Activated naive CD4-positive, alpha-beta T cell treated with anti-CD3 and anti-CD28 coated beads, Interleukin-2, amount 50 U/mL, for 72 hours (primary cell): ENCODE results near the gene LRRC56. TPM values are rescaled to one million over a fixed set of nuclear protein-coding genes. Genes with fewer than 3 reads are reported as not detected.
"Not testable (repeated sequence)": the region's sequence is repeated elsewhere in the genome, so short reads cannot be mapped to it uniquely, and the experiment has no call there.

Experiments used
- ATAC-seq, 2 donors: fragments of 150-1000 bp; cut with Tn5 transposase; 2 replicates each; pipeline ENCODE4 v1.10.0; 2021; ENCODE audit warnings: mild to moderate bottlenecking in 2 of 2, moderate library complexity in 2 of 2
- DNase-seq, 2 donors: peaks; one replicate each; pipeline ENCODE4 v3.0.0; 2021 to 2022; ENCODE audit warnings: low spot score in 2 of 2
- H3K27ac Mint-ChIP-seq, 2 donors: one replicate each; pipeline ENCODE4 v1.8.0; 2022; ENCODE audit warnings: mild to moderate bottlenecking in 2 of 2, mixed read lengths in 2 of 2
- H3K36me3 Mint-ChIP-seq, 2 donors: one replicate each; pipeline ENCODE4 v1.8.0; 2022; ENCODE audit warnings: mixed read lengths in 2 of 2
- H3K9me3 Mint-ChIP-seq, 2 donors: one replicate each; pipeline ENCODE4 v1.8.0; 2022; ENCODE audit warnings: mixed read lengths in 2 of 2
- total RNA-seq, 2 donors: library from RNA; stranded (reverse); gene quantifications; one replicate each; pipeline ENCODE4 v1.2.3, GENCODE V29; 2022

Gene LRRC56
- total RNA-seq, 2 donors from 2014 or later, result 1.7 to 2.8 TPM

DNA sequence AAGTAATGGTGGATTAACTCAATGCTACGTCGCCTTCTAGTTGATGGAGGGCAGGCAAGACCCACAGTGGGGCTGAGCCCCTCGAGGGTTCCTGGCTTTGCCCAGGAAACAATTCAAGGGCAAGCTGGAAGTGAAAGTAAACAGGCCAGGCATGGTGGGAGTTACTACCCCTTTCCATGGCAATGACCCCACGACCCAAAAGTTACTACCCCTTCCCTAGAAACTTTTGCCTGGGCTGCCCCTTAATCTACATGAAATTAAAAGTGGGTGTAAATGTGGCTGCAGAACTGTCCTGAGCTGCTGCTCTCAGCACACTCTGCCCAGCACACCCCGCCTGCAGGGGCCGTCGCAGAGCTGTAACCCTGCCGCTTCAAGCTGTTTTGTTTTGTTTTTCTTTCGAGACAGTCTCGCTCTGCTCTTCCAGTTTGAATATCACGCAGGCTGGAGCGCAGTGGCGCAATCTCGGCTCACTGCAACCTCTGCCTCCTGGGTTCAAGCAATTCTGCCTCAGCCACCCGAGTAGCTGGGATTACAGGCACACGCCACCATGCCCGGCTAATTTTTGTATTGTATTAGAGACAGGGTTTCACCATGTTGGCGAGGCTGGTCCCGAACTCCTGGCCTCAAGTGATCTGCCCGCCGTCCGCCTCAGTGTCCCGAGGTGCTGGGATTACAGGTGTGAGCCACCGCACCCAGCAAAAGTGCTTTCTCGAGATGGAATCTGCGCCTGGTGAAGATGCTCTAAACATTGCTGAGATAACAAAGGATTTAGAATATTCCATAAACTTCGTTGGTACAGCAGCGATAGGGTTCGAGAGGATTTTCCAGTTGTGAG, 24.3 kb upstream of the LRRC56 start:
- Mint-ChIP-seq H3K27ac (no peak overlapping the region), H3K36me3 (peaks cover 0 to 36% of the 10 kb centered on the region in 2 donors), H3K9me3 (peaks cover 0 to 8% of the 10 kb centered on the region in 2 donors)
- ATAC-seq (no peak), DNase-seq (no peak)

DNA sequence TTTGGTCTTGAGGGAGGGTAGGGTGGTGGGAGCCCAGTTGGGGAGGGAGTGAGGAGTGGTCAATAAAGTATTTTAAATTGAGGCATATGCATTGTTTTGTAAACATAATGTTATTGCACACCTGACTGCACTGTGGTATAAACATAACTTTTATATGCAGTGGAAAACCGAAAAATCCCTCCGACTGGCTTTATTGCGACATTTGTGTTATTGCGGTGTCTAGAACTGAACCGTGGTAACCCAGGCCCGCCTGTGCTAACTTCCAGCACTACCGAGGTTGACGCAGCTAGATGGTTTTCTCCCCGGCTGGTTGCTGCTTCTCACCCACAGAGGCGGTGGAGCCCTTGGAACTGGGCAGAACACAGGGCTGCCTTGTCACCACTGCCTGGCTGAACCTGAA, 22.7 kb upstream of the LRRC56 start:
- Mint-ChIP-seq H3K27ac (no peak overlapping the region), H3K9me3 (peaks cover 0 to 8% of the 10 kb centered on the region in 2 donors), H3K36me3 (peaks cover 0 to 37% of the 10 kb centered on the region in 2 donors)
- ATAC-seq (no peak), DNase-seq (no peak)

DNA sequence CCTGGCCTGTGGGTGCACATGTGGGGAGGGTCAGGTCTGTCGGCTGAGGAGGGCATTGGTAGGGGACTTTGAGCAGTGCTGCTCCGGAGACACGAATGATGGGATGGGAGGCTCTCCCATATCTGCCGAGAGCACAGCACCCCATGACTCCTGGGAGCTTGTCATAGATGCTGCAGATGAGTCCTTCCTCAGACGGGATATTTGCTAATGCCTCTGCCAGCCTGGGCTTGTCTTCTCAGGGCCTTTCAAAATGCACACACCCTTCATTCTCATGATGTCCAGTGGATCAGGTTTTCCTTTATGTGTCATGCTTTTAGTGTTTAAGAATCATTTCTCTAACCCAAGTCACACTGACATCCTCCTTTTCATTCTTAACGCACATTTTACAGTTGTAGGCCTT, 22.2 kb upstream of the LRRC56 start:
- ATAC-seq, result no peak
- Mint-ChIP-seq H3K9me3 (peaks cover 0 to 8% of the 10 kb centered on the region in 2 donors), H3K27ac (peak overlapping the region in 1 of 2 donors; percentile 79), H3K36me3 (peaks cover 0 to 32% of the 10 kb centered on the region in 2 donors)
- no peak for DNase-seq

DNA sequence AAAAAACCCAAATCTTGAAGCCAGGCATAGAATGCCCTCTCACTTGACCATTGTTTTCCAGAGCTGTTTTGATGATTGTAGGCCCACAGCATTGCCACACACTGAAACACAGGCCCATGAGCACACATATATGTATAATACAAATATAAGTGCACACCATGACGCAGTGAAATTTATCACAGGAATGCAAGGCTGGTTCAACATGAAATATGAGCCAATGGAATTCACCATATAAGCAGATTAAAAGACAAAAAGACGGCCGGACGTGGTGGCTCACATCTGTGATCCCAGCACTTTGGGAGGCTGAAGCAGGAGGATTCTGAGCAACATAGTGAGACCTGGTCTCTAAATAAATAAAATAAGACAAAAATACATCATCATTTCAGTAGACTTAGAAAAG, 20.9 kb upstream of the LRRC56 start:
- Mint-ChIP-seq H3K36me3 (peaks cover 0 to 31% of the 10 kb centered on the region in 2 donors), H3K27ac (no peak overlapping the region), H3K9me3 (peaks cover 0 to 8% of the 10 kb centered on the region in 2 donors)
- no peak for DNase-seq
- no peak for ATAC-seq

DNA sequence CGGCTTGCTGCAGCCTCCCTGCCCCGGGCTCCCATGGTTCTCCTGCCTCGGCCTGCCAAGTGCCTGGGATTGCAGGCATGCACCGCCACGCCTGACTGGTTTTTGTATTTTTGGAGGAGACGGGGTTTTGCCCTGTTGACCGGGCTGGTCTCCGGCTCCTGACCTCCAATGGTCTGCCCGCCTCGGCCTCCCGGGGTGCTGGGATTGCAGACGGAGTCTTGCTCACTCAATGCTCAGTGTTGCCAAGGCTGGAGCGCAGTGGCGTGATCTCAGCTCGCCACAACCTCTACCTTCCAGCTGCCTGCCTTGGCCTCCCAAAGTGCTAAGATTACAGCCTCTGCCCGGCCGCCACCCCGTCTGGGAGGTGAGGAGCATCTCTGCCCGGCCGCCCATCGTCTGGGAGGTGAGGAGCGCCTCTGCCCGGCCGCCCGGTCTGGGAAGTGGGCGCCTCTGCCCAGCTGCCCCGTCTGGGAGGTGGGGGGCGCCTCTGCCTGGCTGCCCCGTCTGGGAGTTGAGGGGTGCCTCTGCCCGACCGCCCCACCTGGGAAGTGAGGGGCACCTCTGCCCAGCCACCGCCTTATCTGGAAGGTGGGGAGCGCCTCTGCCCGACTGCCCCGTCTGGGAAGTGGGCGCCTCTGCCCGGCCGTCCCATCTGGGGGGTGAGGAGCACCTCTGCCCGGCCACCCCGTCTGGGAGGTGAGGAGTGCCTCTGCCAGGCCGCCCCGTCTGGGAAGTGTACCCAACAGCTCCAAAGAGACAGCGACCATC, 20.2 kb upstream of the LRRC56 start:
- not testable (repeated sequence) for DNase-seq

DNA sequence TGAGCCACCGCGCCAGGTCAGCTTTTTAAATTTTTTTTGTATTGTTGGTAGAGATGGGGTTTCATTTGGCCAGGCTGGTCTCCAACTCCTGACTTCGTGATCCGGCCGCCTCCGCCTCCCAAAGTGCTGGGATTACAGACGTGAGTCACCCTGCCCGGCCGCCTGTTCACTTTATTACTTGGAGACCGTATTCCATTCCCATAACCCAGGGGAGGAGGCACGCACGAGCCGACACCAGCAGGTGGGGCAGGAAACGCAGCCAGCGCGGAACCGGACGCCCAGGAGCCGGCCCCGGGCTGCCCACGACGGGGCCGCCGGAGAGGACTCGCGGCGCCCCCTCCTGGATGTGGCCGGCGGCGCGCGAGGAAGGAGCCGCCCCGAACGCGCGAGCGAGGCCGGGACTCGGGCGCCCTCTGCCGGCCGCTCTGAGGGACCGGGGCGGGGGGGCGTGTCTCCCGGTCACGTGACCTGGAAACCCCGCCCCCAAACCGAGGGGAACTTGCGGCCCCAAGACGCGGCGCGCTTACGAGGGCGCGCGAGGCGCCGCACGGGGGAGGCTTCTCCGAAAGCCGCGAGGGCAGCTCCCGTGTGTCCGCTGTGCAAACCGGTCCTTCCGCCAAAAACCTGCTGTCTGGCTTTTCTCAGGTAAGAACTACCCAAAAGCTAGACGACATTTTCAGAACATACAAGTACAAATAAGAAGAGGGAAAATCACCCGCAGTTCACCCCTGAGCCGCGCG, 18.7 kb upstream of the LRRC56 start:
- Mint-ChIP-seq H3K27ac (no peak overlapping the region), H3K9me3 (peaks cover 0 to 8% of the 10 kb centered on the region in 2 donors), H3K36me3 (peaks cover 0 to 28% of the 10 kb centered on the region in 2 donors)
- DNase-seq (peak; percentile 89 to 91), ATAC-seq (peak; percentile 89)

More for the DNA sequence above, 20.2 kb upstream of the LRRC56 start:
- not testable (repeated sequence) for H3K9me3 Mint-ChIP-seq, ATAC-seq, H3K27ac Mint-ChIP-seq
- H3K36me3 Mint-ChIP-seq, result peaks cover 0 to 28% of the 10 kb centered on the region in 2 donors

DNA sequence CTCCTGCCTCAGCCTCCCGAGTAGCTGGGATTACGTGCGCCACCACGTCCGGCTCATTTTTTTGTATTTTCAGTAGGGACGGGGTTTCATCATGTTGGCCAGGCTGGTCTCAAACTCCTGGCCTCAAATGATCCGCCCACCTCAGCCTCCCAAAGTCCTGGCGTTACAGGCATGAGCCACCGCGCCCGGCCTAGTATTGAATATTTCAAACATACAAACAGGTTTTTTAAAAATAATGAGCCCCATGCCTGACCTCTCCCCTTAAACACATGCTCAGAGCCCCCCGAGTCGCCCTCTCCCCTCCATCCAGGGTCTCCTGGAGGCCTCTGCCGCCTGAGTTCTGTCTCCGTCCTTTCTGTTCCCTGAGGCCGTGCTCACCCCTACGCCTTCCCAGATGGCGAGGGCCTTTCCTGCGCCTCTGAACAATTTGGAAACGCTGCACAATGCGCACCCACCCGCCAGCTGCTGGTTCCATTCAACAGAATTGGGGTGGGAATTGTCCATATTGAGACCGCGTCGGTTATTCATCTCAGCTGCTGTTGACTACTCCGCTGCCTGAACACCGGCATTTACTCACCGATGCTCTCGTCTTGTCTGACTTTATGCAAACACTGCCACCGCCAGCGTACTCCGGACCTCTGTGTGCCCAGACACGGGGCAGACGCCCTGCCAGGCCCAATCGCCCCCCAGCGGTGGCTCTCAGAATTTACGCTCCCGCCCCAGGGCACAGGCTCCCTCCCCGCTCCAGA, 16.7 kb upstream of the LRRC56 start:
- Mint-ChIP-seq H3K27ac (no peak overlapping the region), H3K9me3 (peaks cover 0 to 8% of the 10 kb centered on the region in 2 donors), H3K36me3 (peaks cover 0 to 20% of the 10 kb centered on the region in 2 donors)
- ATAC-seq (peak; percentile 3 to 19), DNase-seq (no peak)

DNA sequence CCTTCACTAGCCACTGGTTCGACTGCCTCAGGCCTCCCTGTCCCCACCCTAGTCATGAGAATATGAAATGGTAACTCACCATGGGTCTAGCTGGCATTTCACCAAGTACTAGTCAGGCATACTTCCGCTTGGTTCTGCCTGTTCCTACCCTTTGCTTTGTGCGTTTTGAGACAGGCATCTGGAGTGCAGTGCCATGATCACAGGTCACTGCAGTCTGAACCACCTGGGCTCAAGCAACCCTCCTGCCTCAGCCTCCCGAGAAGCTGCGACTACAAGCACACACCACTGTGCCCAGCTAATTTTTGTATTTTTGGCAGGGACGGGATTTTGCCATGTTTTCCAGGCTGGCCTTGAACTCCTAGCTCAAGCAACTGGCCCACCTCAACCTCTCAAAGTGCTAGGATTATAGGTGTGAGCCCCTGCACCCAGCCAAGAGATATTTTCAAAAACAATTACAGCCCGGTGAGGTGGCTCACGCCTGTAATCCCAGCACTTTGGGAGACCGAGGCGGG, 16.1 kb upstream of the LRRC56 start:
- Mint-ChIP-seq H3K9me3 (peaks cover 0 to 7% of the 10 kb centered on the region in 2 donors), H3K27ac (no peak overlapping the region), H3K36me3 (peaks cover 0 to 13% of the 10 kb centered on the region in 2 donors)
- DNase-seq, result no peak
- ATAC-seq, result peak in 1 of 2 donors; percentile 7

DNA sequence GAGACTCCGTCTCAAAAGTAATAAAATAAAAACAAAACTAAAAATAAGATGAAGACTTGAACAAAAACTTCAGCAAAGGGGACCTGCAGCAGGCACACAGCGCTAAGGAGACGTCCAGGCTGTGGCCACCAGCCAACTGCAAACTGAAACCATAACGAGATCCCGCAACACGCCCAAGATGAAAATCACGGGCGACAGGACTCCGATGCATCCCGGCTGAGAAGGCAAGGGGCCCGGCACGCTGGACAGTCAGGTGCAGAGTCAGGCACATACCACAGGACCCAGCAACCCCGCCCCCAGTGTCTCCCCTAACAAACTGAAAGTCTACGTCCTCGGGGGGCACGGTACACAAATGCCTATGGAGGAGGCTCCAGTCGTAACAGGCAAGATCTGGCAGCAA, 11.1 kb upstream of the LRRC56 start:
- H3K36me3 Mint-ChIP-seq, result no peaks in the 10 kb centered on the region
- DNase-seq (no peak), ATAC-seq (no peak)
- no peak overlapping the region for H3K27ac Mint-ChIP-seq
- no peaks in the 10 kb centered on the region for H3K9me3 Mint-ChIP-seq

DNA sequence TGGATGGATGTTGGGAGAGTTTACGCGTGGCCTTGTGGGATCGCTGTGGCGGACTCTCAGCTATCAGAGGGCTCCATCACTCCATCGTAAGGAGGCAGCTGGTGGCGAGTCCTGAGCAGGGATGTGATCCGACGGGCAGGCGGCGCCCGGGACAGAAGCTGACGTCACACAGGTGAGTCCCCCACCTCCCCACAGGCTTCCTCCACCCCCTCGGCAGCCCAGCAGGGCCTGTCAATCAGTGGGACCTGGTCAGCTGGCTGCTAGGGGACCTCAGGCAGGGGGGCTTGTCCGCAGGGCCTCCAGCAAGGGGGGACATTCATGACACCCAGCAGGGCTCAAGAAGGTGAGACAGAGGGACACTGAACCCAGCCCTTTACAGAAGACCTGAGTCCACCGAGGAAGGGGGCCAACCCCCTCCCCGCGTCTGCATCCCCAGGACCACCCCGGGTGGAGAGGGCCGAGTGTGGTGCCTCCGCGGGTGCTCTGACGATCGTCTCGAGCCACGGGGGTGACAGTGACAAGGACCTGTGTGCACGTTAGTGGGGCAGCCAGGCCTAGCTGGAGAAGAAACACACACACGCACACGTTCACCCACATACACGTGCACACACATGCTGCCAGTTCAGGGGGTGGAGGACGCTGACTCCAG, 9.0 kb upstream of the LRRC56 start:
- Mint-ChIP-seq H3K36me3 (no peaks in the 10 kb centered on the region), H3K27ac (no peak overlapping the region), H3K9me3 (no peaks in the 10 kb centered on the region)
- ATAC-seq, result peak in 1 of 2 donors; percentile 6
- DNase-seq, result no peak

DNA sequence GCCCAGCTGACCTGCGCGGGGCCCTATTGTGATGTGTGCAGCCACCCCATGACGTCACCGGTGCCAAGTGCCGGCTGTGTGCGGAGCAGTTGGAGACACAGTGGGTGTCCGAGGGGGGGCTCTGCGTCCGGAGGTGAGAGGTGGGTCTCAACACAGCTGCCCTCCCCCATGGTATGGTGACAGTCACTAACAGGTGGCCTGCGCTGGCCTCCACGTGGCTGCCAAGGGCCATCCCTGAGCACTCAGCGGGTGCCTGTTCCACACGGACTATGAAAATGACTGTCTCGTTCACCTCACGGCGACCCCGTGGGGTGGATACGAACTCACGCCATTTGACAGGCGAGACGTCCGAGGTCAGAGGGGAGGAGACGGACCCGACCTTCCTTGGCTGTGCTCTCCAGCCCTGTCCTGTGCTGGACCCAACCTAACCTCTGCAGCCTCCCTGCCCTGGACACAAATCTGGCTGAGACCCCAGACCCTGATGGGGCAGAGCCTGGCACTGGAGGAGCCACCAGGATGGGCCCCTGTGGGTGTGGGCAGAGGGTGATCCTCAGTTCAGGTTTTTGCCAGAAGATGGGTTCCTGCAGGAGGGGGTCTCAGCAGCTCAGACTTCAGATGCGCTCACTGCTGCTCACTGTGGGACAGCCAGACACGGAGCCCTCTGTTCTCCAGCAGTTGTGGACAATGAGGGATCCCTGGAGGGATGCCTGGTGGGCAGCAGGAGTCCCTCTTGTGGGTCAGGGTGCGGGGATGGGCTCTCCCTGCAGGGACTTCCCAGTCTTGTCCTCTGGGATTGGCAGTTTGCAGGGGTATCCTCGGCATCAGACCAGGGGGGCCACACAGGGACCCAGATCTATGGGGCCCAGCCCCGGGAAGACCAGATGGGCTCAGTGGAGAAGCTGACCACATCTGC, 8.3 kb upstream of the LRRC56 start:
- ATAC-seq, result peak in 1 of 2 donors; percentile 19

DNA sequence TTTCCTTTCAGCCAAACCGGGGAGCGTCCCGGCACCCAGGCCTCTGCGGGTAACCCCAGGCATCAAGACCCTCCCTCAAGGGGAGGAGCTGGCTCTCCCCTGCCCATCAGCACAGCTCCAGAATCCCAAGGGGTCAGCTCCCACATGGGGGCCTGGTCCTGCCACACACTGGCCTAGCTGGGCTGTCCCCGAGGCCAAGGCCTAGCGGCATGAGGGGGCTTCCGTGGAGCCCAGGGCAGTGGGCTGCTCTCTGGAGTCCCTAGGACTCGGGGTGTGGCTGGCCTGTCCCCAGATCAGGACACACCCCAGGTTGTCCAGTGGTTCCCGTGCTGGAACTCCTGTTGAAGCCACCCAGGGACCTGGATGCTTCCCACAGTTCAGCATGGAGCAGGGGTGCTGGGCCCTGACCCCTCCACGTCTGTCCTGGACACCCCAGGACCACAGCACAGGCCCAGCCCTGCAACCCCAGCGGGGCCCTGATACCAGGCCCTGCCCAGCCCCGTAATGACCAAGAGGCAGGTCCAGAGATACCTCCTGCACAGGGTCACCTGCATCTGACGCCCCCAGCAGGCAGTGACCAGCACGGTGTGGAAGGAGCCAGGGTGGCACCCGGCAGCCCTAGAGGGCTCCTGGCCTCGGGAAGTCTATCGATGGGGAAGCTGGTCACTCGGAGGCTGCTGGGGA, 7.5 kb upstream of the LRRC56 start:
- H3K36me3 Mint-ChIP-seq, result no peaks in the 10 kb centered on the region
- H3K9me3 Mint-ChIP-seq, result no peaks in the 10 kb centered on the region
- DNase-seq (no peak), ATAC-seq (no peak)
- H3K27ac Mint-ChIP-seq, result no peak overlapping the region

More for the DNA sequence above, 8.3 kb upstream of the LRRC56 start:
- Mint-ChIP-seq H3K36me3 (no peaks in the 10 kb centered on the region), H3K27ac (no peak overlapping the region), H3K9me3 (no peaks in the 10 kb centered on the region)
- no peak for DNase-seq

DNA sequence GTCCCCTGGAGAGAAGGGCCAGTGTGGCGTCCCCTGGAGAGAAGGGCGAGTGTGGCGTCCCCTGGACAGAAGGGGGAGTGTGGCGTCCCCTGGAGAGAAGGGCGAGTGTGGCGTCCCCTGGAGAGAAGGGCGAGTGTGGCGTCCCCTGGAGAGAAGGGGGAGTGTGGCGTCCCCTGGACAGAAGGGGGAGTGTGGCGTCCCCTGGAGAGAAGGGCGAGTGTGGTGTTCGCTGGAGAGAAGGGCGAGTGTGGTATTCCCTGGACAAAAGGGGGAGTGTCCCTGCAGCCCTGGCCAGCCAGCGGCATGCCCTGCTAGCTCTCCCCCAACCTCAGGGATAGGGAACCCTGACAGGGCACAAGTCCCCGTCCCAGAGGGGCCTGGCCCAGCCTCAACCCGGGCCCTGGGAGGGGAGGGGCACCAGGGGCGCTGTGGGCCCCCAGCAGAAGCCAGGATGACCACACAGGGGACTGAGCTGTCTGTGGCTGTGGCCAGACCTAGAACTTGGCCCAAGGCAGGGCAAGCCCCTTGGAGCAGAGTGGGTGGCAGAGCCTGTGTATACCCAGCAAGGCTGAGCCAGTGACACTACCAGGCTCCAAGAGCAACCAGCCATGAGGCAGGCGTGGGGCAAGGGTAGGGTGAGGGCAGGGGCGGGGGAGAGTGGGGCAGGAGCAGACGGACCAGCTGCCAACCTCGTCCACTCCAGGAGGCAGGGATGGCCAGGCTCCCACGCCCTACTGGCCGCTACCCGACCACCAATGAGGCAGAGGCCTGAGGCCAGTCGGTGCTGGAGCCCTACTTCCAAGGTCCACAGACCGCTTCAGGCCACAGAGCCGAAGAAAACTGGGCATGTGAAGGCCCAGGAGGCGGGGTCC, 6.1 kb upstream of the LRRC56 start:
- Mint-ChIP-seq H3K36me3 (no peaks in the 10 kb centered on the region), H3K27ac (no peak overlapping the region), H3K9me3 (no peaks in the 10 kb centered on the region)
- no peak for ATAC-seq
- DNase-seq, result no peak
